Calu3 (cell line): ENCODE data around the gene PDZD2. TPM values are rescaled to one million over a fixed set of nuclear protein-coding genes. Genes with fewer than 3 reads are reported as not detected.

Experiments used
- BruUV-seq: library from RNA; stranded (reverse); fragments of 400-500 nt; replicated peaks from 2 replicates; lab custom pipeline; 2021; lab: Mats Ljungman, UMichigan
- CTCF ChIA-PET: fragments of 300-600 bp; sonication (Branson Sonifier 250); formaldehyde crosslinking; loops from one replicate; lab custom pipeline; 2022; ENCODE audit warnings: antibody characterized with exemption; lab: Charles Lee
- DNase-seq: peaks from one replicate; pipeline ENCODE4 v3.0.0; 2022
- H3K27ac Mint-ChIP-seq: one replicate; pipeline ENCODE4 v1.8.0; 2022; ENCODE audit warnings: mixed read lengths; ENCODE audit not compliant: unreplicated experiment
- H3K27me3 Mint-ChIP-seq: one replicate; pipeline ENCODE4 v1.8.0; 2022; ENCODE audit warnings: mixed read lengths; ENCODE audit not compliant: unreplicated experiment
- H3K36me3 Mint-ChIP-seq: one replicate; pipeline ENCODE4 v1.8.0; 2022; ENCODE audit warnings: mild to moderate bottlenecking, moderate library complexity, mixed read lengths; ENCODE audit not compliant: insufficient read depth, unreplicated experiment
- H3K4me1 Mint-ChIP-seq: one replicate; pipeline ENCODE4 v1.8.0; 2022; ENCODE audit warnings: mild to moderate bottlenecking, low read depth, mixed read lengths; ENCODE audit not compliant: unreplicated experiment
- H3K4me3 Mint-ChIP-seq: one replicate; pipeline ENCODE4 v1.8.0; 2022; ENCODE audit warnings: mild to moderate bottlenecking, low read depth, moderate library complexity, mixed read lengths; ENCODE audit not compliant: unreplicated experiment
- H3K9me3 Mint-ChIP-seq: one replicate; pipeline ENCODE4 v1.8.0; 2022; ENCODE audit warnings: low read depth, mixed read lengths; ENCODE audit not compliant: unreplicated experiment
- CTCF ChIP-seq: fragments of 200-600 bp; IDR thresholded peaks from one replicate; pipeline ENCODE4 v1.8.0; 2022; ENCODE audit warnings: antibody characterized with exemption; ENCODE audit not compliant: unreplicated experiment
- intact Hi-C: fragments of 100-400 bp; cut with micrococcal nuclease; formaldehyde crosslinking; loops from one replicate; pipeline ENCODE4 v1.10.0; 2022; ENCODE audit not compliant: unreplicated experiment
- total RNA-seq: library from RNA; stranded (reverse); gene quantifications from 2 replicates; pipeline ENCODE4 v1.2.3, GENCODE V29; 2022

Gene PDZD2
- total RNA-seq, 1 experiment from 2014 or later, result 0.97 TPM

- intact Hi-C loops, result no loop called here
- no peak for TF ChIP-seq CTCF
- Mint-ChIP-seq H3K36me3 (no peaks in the 10 kb centered on the region), H3K4me1 (no peaks in the 10 kb centered on the region), H3K27me3 (peaks cover 22% of the 10 kb centered on the region), H3K27ac (no peak overlapping the region), H3K4me3 (no peak overlapping the region), H3K9me3 (no peaks in the 10 kb centered on the region)
- CTCF ChIA-PET, result no interaction called here
- BruUV-seq, result no TSS peak
- DNase-seq, result no peak
Observed at GRCh38 chr5:31952067-31952466, 313.1 kb downstream of the PDZD2 start.

- H3K36me3 Mint-ChIP-seq, result no peaks in the 10 kb centered on the region
- no peak for DNase-seq
- intact Hi-C loops, result no loop called here
- no peaks in the 10 kb centered on the region for H3K9me3 Mint-ChIP-seq
- peaks cover 22% of the 10 kb centered on the region for H3K27me3 Mint-ChIP-seq
- TF ChIP-seq CTCF, result no peak
- BruUV-seq, result no TSS peak
- H3K4me1 Mint-ChIP-seq, result no peaks in the 10 kb centered on the region
- H3K4me3 Mint-ChIP-seq, result no peak overlapping the region
- no peak overlapping the region for H3K27ac Mint-ChIP-seq
- CTCF ChIA-PET, result interaction anchor here (0.6 kb wide), 1 partner anchor 461 kb away, joined by 3 read pairs; no protein-coding TSS in a partner anchor
Observed at GRCh38 chr5:31954091-31954490, 315.2 kb downstream of the PDZD2 start.

GRCh38 chr5:31957151-31957550 lies 318.2 kb downstream of the PDZD2 start:
- Mint-ChIP-seq H3K27me3 (peaks cover 9% of the 10 kb centered on the region), H3K4me3 (no peak overlapping the region), H3K4me1 (no peaks in the 10 kb centered on the region), H3K36me3 (no peaks in the 10 kb centered on the region), H3K27ac (no peak overlapping the region), H3K9me3 (no peaks in the 10 kb centered on the region)
- TF ChIP-seq CTCF, result no peak
- DNase-seq, result no peak
- no TSS peak for BruUV-seq
- CTCF ChIA-PET, result no interaction called here
- intact Hi-C loops, result no loop called here

- Mint-ChIP-seq H3K27me3 (peaks cover 41% of the 10 kb centered on the region), H3K4me1 (no peaks in the 10 kb centered on the region), H3K36me3 (no peaks in the 10 kb centered on the region), H3K9me3 (no peaks in the 10 kb centered on the region), H3K27ac (no peak overlapping the region), H3K4me3 (no peak overlapping the region)
- CTCF ChIA-PET, result no interaction called here
- BruUV-seq, result no TSS peak
- DNase-seq, result no peak
- intact Hi-C loops, result no loop called here
- no peak for TF ChIP-seq CTCF
Observed at GRCh38 chr5:31962351-31962751, 323.4 kb downstream of the PDZD2 start.
